GM12874 (cell line): ENCODE measurements around the gene ATP6V1F.

Experiments
- TF ChIP-seq, protein P1 (sequence below): IDR thresholded peaks from 2 replicates; pipeline ENCODE4 v1.5.1; 2011; ENCODE audit warnings: low read depth, mild to moderate bottlenecking, control low read depth, low read length, moderate library complexity; ENCODE audit not compliant: insufficient read depth

Gene ATP6V1F

GRCh38 chr7:128893251-128894100, 30.8 kb downstream of the ATP6V1F start:
- TF ChIP-seq, protein P1, sequence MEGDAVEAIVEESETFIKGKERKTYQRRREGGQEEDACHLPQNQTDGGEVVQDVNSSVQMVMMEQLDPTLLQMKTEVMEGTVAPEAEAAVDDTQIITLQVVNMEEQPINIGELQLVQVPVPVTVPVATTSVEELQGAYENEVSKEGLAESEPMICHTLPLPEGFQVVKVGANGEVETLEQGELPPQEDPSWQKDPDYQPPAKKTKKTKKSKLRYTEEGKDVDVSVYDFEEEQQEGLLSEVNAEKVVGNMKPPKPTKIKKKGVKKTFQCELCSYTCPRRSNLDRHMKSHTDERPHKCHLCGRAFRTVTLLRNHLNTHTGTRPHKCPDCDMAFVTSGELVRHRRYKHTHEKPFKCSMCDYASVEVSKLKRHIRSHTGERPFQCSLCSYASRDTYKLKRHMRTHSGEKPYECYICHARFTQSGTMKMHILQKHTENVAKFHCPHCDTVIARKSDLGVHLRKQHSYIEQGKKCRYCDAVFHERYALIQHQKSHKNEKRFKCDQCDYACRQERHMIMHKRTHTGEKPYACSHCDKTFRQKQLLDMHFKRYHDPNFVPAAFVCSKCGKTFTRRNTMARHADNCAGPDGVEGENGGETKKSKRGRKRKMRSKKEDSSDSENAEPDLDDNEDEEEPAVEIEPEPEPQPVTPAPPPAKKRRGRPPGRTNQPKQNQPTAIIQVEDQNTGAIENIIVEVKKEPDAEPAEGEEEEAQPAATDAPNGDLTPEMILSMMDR: no peak

GRCh38 chr7:128894101-128894440, 31.4 kb downstream of the ATP6V1F start:
- TF ChIP-seq, protein P1: no peak

DNA sequence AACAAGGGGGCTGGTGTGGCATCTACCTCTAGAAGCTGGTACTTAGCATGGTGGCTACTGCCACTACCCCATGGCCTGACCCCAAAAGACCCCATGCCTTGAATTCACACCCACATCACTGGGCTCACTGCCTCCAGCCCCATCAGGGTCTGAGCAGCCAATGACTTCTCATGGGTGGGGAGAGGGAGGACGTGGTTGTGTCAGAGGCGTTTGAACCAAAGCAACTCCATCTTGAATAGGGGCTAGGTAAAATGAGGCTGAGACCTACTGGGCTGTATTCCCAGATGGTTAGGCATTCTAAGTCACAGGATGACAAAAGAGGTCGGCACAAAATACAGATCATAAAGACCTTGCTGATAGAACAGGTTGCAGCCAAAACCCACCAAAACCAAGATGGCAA, 32.7 kb downstream of the ATP6V1F start:
- TF ChIP-seq, protein P1: no peak

- TF ChIP-seq, protein P1: no peak
Observed at GRCh38 chr7:128899392-128899791, 36.7 kb downstream of the ATP6V1F start.

GRCh38 chr7:128900237-128900636, 37.6 kb downstream of the ATP6V1F start:
- TF ChIP-seq, protein P1: no peak

- TF ChIP-seq, protein P1: no peak
Observed at GRCh38 chr7:128902761-128903585, 40.3 kb downstream of the ATP6V1F start.

- TF ChIP-seq, protein P1: no peak
Observed at GRCh38 chr7:128903621-128904361, 41.1 kb downstream of the ATP6V1F start.
